K562 (cell line): Measurements from ENCODE around the gene KIAA0930. TPM values are rescaled to one million over a fixed set of nuclear protein-coding genes. Genes with fewer than 3 reads are reported as not detected.

Experiments
- ATAC-seq: fragments of 200-7000 bp; cut with Tn5 transposase; 3 replicates; pipeline ENCODE4 v1.9.1; 2020; ENCODE audit warnings: moderate library complexity
- BruUV-seq: library from RNA; stranded (reverse); fragments of 400-500 nt; replicated peaks from 2 replicates; lab custom pipeline; 2021; lab: Mats Ljungman, UMichigan
- CTCF ChIA-PET: fragments of 300-600 bp; formaldehyde crosslinking; extraction: SDS; loops from one replicate; lab custom pipeline; 2021; ENCODE audit warnings: low intra/inter-chr PET ratio; lab: Yijun Ruan, JAX
- POLR2A ChIA-PET: fragments of 300-600, 350-650 bp; sonication (Branson Sonifier 250); formaldehyde crosslinking; extraction: SDS; loops from one replicate; lab custom pipeline; 2021; ENCODE audit warnings: antibody characterized with exemption, inconsistent platforms; lab: Yijun Ruan, JAX
- DNase-seq, 4 experiments: peaks; one replicate each; pipeline versions ENCODE4 v3.0.0 to v3.0.0-alpha.2; 2011 to 2018; ENCODE audit warnings: low spot score in 3 of 4, mixed read lengths in 3 of 4; ENCODE audit errors: extremely low read depth in 1 of 4
- FAIRE-seq: peaks from 2 replicates; lab custom pipeline; 2011; peaks lifted over from hg19 to GRCh38; lab: Jason Lieb, UNC
- H2AFZ ChIP-seq: 2 replicates; pipeline ENCODE4 v1.6.0; 2011; ENCODE audit warnings: low read depth, low read length, control low read depth, inconsistent platforms
- H3K27ac ChIP-seq: fragments of 200-600 bp; 3 replicates; pipeline ENCODE4 v1.8.0; 2011; ENCODE audit warnings: low read depth, mild to moderate bottlenecking, control low read depth, inconsistent platforms, low read length, moderate library complexity, mixed read lengths; ENCODE audit errors: extremely low read depth
- H3K27me3 ChIP-seq, 2 experiments: fragments of 300-600 bp in 1 of 2; 2 replicates in 1 of 2; 3 replicates in 1 of 2; pipeline versions ENCODE4 v1.6.0 to v1.8.0; 2011; ENCODE audit warnings: inconsistent platforms in 2 of 2, low read length in 2 of 2, mild to moderate bottlenecking in 1 of 2, mixed read lengths in 1 of 2, moderate library complexity in 1 of 2; ENCODE audit not compliant: control insufficient read depth in 2 of 2, insufficient read depth in 2 of 2
- H3K36me3 ChIP-seq: fragments of 300-600 bp; 3 replicates; pipeline ENCODE4 v1.8.0; 2011; ENCODE audit warnings: mild to moderate bottlenecking, low read length, inconsistent platforms; ENCODE audit not compliant: control insufficient read depth, insufficient read depth
- H3K4me1 ChIP-seq, 2 experiments: fragments of 200-600 bp in 1 of 2; replicated peaks in 1 of 2; 2 replicates in 1 of 2; 3 replicates in 1 of 2; pipeline versions ENCODE4 v1.5.1 to v1.8.0; 2011; ENCODE audit warnings: inconsistent platforms in 2 of 2, low read length in 2 of 2, mild to moderate bottlenecking in 1 of 2, mixed read lengths in 1 of 2, moderate library complexity in 1 of 2; ENCODE audit not compliant: control insufficient read depth in 2 of 2, insufficient read depth in 2 of 2
- H3K4me2 ChIP-seq: 2 replicates; pipeline ENCODE4 v1.6.1; 2011; ENCODE audit warnings: low read length, control low read depth, inconsistent platforms, mixed read lengths; ENCODE audit not compliant: insufficient read depth
- H3K4me3 ChIP-seq: fragments of 200-600 bp; sonication (generic), shearing (Covaris generic); 2 replicates; pipeline ENCODE4 v1.5.1; 2016; ENCODE audit warnings: control low read depth, inconsistent platforms
- H3K79me2 ChIP-seq: fragments of 200-600 bp; 3 replicates; pipeline ENCODE4 v1.8.0; 2011; ENCODE audit warnings: low read length, inconsistent platforms; ENCODE audit not compliant: control insufficient read depth, insufficient read depth
- H3K9ac ChIP-seq, 2 experiments: 2 replicates each; pipeline versions ENCODE4 v1.6.0 to v1.6.1; 2011; ENCODE audit warnings: low read depth in 2 of 2, low read length in 2 of 2, control low read depth in 1 of 2, inconsistent platforms in 1 of 2, mild to moderate bottlenecking in 1 of 2, mixed read lengths in 1 of 2; ENCODE audit not compliant: insufficient read depth in 1 of 2
- H3K9me1 ChIP-seq: one replicate; pipeline ENCODE4 v1.6.0; 2011; ENCODE audit warnings: inconsistent platforms, mild to moderate bottlenecking, low read length, moderate library complexity; ENCODE audit not compliant: control insufficient read depth, insufficient read depth
- H3K9me3 ChIP-seq: replicated peaks from 2 replicates; pipeline ENCODE4 v1.5.1; 2011; ENCODE audit warnings: low read depth, low read length, inconsistent platforms; ENCODE audit not compliant: control insufficient read depth, insufficient read depth
- H4K20me1 ChIP-seq: replicated peaks from 2 replicates; pipeline ENCODE4 v1.6.1; 2011; ENCODE audit warnings: low read length, inconsistent platforms, mixed read lengths; ENCODE audit not compliant: control insufficient read depth, insufficient read depth
- BMI1 ChIP-seq: fragments of 150-350 bp; IDR thresholded peaks from 2 replicates; pipeline ENCODE4 v1.6.1; 2014; ENCODE audit warnings: low read length
- CBX8 ChIP-seq: fragments of 200-600 bp; sonication (generic); IDR thresholded peaks from 2 replicates; pipeline ENCODE4 v1.6.1; 2012; ENCODE audit warnings: borderline replicate concordance, mixed run types, low read depth, mild to moderate bottlenecking, moderate library complexity, mixed read lengths, low read length, control low read depth, inconsistent platforms; ENCODE audit not compliant: poor library complexity, severe bottlenecking; ENCODE audit errors: extremely low read depth
- GABPB2 ChIP-seq: fragments of 250-450 bp; sonication (Bioruptor Pico); conservative IDR thresholded peaks from 2 replicates; pipeline ENCODE4 v1.5.1; 2021; ENCODE audit warnings: mild to moderate bottlenecking
- GATA2 ChIP-seq: sonication (generic); formaldehyde crosslinking; IDR thresholded peaks from 2 replicates; pipeline ENCODE4 v1.4.0; 2020; ENCODE audit warnings: mild to moderate bottlenecking, missing genetic modification reagents
- HIVEP1 ChIP-seq: fragments of 250-450 bp; sonication (Bioruptor Pico); IDR thresholded peaks from 2 replicates; pipeline ENCODE4 v1.4.0; 2020; ENCODE audit warnings: mild to moderate bottlenecking
- MTA1 ChIP-seq: fragments of 450-650 bp; IDR thresholded peaks from 2 replicates; pipeline ENCODE4 v1.6.1; 2017; ENCODE audit warnings: borderline replicate concordance
- MYC ChIP-seq, 2 experiments: fragments of 250-450 bp in 1 of 2; sonication (Bioruptor Pico) in 1 of 2; IDR thresholded peaks; 2 replicates each; pipeline versions ENCODE4 v1.5.1 to v1.6.1; 2012 to 2021; ENCODE audit warnings: low read depth in 2 of 2, borderline replicate concordance in 1 of 2, improper control_type of control experiment in 1 of 2, low read length in 1 of 2, mild to moderate bottlenecking in 1 of 2, moderate library complexity in 1 of 2
- NELFE ChIP-seq: IDR thresholded peaks from 2 replicates; pipeline ENCODE4 v1.6.1; 2011; ENCODE audit warnings: mild to moderate bottlenecking; ENCODE audit not compliant: insufficient read depth, insufficient read length
- NFIC ChIP-seq: fragments of 450-650 bp; IDR thresholded peaks from 2 replicates; pipeline ENCODE4 v1.6.1; 2017; ENCODE audit warnings: mild to moderate bottlenecking, inconsistent platforms
- POLR2AphosphoS2 ChIP-seq: IDR thresholded peaks from 2 replicates; pipeline ENCODE4 v1.6.1; 2012; ENCODE audit warnings: low read length, improper control_type of control experiment
- RBM17 ChIP-seq: fragments of 200-400 bp; formaldehyde crosslinking; IDR thresholded peaks from 2 replicates; pipeline ENCODE4 v1.6.1; 2017; ENCODE audit warnings: low read depth, mild to moderate bottlenecking, low read length, borderline replicate concordance
- RBM34 ChIP-seq: fragments of 200-400 bp; formaldehyde crosslinking; IDR thresholded peaks from 2 replicates; pipeline ENCODE4 v1.6.1; 2018; ENCODE audit warnings: low read length, borderline replicate concordance; ENCODE audit not compliant: insufficient read depth
- ZC3H4 ChIP-seq: sonication (generic); formaldehyde crosslinking; IDR thresholded peaks from 2 replicates; pipeline ENCODE4 v1.9.0; 2021; ENCODE audit warnings: missing genetic modification reagents, borderline replicate concordance
- ZNF311 ChIP-seq: fragments of 250-450 bp; sonication (Bioruptor Pico); IDR thresholded peaks from 2 replicates; pipeline ENCODE4 v1.4.0; 2020; ENCODE audit warnings: mild to moderate bottlenecking, moderate library complexity
- ZNF696 ChIP-seq: fragments of 250-450 bp; sonication (Bioruptor Pico); conservative IDR thresholded peaks from 2 replicates; pipeline ENCODE4 v1.4.0; 2020; ENCODE audit warnings: mild to moderate bottlenecking, moderate library complexity
- WGBS: fragments of 100-300 bp; shearing (Covaris generic); methylation state at CpG from one replicate; pipeline ENCODE4 v1.1.6; 2016; ENCODE audit warnings: low coverage, mixed read lengths; ENCODE audit not compliant: insufficient coverage; ENCODE audit errors: missing lambda C conversion rate; 5-methylcytosine and 5-hydroxymethylcytosine counted together
- in situ Hi-C: fragments of 300-500 bp; cut with MboI; formaldehyde crosslinking; loops from 4 replicates; pipeline ENCODE4 v1.15.0; 2018; ENCODE audit warnings: inconsistent platforms, mixed read lengths
- intact Hi-C: fragments of 100-400 bp; cut with micrococcal nuclease; formaldehyde crosslinking; loops from 2 replicates; pipeline ENCODE4 v1.14.2; 2022
- polyA plus RNA-seq, 8 experiments: library from polyadenylated mRNA; depleted of rRNA in 4 of 8; stranded (reverse) in 5 of 8; unstranded in 3 of 8; fragments of >200 nt; fragmentation: Nextera tagmentation in 2 of 8; fragmentation: Illumina TruSeq in 1 of 8; extraction: Ambion mirVana in 2 of 8; extraction: Trizol in 1 of 8; gene quantifications; 2 replicates each; pipeline versions ENCODE4 v1.2.1 to v1.2.3, GENCODE V29; 2011 to 2014; ENCODE audit warnings: inconsistent platforms in 1 of 8, missing spikeins in 1 of 8
- total RNA-seq, 7 experiments: library from RNA; depleted of rRNA in 6 of 7; stranded (reverse); fragments of >200 nt in 6 of 7; fragmentation: Illumina TruSeq in 2 of 7; extraction: Trizol in 2 of 7; gene quantifications; 2 replicates each; pipeline versions ENCODE4 v1.2.1 to v1.2.3, GENCODE V29; 2011 to 2021; ENCODE audit warnings: low replicate concordance in 1 of 7
- TF ChIP-seq, protein P1 (sequence below): fragments of 450-650 bp; formaldehyde crosslinking; IDR thresholded peaks from 2 replicates; pipeline ENCODE4 v1.4.0; 2020; ENCODE audit warnings: mild to moderate bottlenecking
- TF ChIP-seq, protein P2 (sequence below): sonication (generic); formaldehyde crosslinking; IDR thresholded peaks from 2 replicates; pipeline ENCODE4 v1.9.0; 2022; ENCODE audit warnings: mild to moderate bottlenecking, missing genetic modification reagents
- TF ChIP-seq, protein P3 (sequence below), 2 experiments: IDR thresholded peaks in 1 of 2; conservative IDR thresholded peaks in 1 of 2; 2 replicates each; pipeline ENCODE4 v1.6.1; 2016; ENCODE audit warnings: low read depth in 2 of 2, mild to moderate bottlenecking in 1 of 2, missing compliant biosample characterization in 1 of 2, missing genetic modification characterization in 1 of 2, moderate library complexity in 1 of 2

Gene KIAA0930
- total and polyA plus RNA-seq, 9 of the 15 experiments (the other 6 are each of a cell fraction or from before 2014, with no cell fraction given): 0.24 to 12.1 (median 6.4) TPM

DNA sequence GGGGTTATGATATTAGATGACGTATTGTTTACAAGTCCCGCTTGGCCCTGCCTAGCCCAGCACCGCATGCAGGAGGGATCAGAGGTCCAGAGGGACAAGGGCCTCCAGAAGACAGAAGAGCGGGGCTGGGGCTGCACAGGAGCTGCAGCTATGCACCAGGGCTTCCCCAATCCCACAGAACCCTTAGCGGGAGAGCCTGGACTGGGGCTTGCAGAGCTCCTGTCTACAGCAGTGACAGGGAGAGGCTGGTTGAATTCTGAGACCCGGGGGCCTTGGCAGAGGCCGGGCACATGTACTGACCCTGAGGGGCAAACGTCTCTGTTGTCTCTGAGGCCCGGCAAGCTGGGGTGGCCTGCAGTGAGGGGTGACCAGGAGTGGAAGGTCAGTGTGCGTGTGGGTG is 6.9 kb downstream of the KIAA0930 start (continued):
- TF ChIP-seq RBM17: no peak
- no peak for TF ChIP-seq POLR2AphosphoS2
- no peak for TF ChIP-seq ZNF311 (CRISPR knock-in tag)
- TF ChIP-seq ZNF696 (CRISPR knock-in tag): no peak
- TF ChIP-seq BMI1: no peak
- no peak for TF ChIP-seq HIVEP1 (CRISPR knock-in tag)
- TF ChIP-seq, protein P1, sequence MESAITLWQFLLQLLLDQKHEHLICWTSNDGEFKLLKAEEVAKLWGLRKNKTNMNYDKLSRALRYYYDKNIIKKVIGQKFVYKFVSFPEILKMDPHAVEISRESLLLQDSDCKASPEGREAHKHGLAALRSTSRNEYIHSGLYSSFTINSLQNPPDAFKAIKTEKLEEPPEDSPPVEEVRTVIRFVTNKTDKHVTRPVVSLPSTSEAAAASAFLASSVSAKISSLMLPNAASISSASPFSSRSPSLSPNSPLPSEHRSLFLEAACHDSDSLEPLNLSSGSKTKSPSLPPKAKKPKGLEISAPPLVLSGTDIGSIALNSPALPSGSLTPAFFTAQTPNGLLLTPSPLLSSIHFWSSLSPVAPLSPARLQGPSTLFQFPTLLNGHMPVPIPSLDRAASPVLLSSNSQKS: no peak

DNA sequence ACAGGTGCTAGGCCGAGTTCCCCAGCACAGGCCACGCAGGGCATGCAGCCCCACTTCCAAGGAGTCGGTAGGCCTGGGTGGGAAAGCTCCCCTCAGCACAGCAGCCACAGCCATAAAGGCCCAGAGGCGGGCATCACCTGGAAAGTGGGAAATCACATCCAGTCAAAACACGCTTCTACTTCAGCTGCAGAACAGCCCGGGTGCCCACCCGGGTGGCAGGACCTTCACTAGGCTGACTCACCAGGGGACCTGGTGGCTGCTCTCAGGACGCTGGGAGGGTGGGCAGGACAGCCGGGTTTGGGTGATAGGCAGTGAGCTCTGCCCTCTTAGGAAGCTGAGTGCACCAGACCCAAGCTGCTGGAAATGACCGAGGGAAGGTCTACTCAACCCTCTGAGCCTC is 7.3 kb downstream of the KIAA0930 start:
- ChIA-PET CTCF (no interaction called here), POLR2A (interaction anchor here (0.6 to 1.0 kb wide), 2 partner anchors 21 to 209 kb away, joined by 3 read pairs; no protein-coding TSS in a partner anchor)
- Histone ChIP-seq H3K27ac (no peak overlapping the region), H3K79me2 (no peaks in the 10 kb centered on the region), H4K20me1 (peaks cover 6% of the 10 kb centered on the region; the same call in 1 of the 2 replicates), H3K4me2 (no peak overlapping the region), H3K9me3 (no peaks in the 10 kb centered on the region), H3K36me3 (no peaks in the 10 kb centered on the region), H2AFZ (no peak overlapping the region), H3K4me1 (no peaks in the 10 kb centered on the region; a peak in 1 of 5 replicates), H3K9ac (no peak overlapping the region; a peak in 1 of 4 replicates), H3K27me3 (no peaks in the 10 kb centered on the region; a peak in 1 of 5 replicates), H3K9me1 (no peaks in the 10 kb centered on the region), H3K4me3 (no peak overlapping the region)
- intact Hi-C loops (no loop called here), in situ Hi-C loops (loop anchor here (25.0 kb wide), 1 partner anchor 421 kb away; no protein-coding TSS in a partner anchor)
- DNase-seq: no peak
- no TSS peak for BruUV-seq
- no peak for FAIRE-seq
- ATAC-seq: no peak
- WGBS: 43% methylated on average over 3 of the region's 10 CpGs
- TF ChIP-seq NELFE: no peak
- TF ChIP-seq CBX8: no peak
- TF ChIP-seq GABPB2: no peak
- TF ChIP-seq ZC3H4 (CRISPR knock-in tag): no peak
- TF ChIP-seq GATA2 (CRISPR knock-in tag): no peak
- TF ChIP-seq MYC (IDR thresholded peaks at IDR 0.05; ENCODE audit: low read depth, low read length): no peak
- TF ChIP-seq MYC (CRISPR knock-in tag; IDR thresholded peaks at IDR 0.05; ENCODE audit: borderline replicate concordance, low read depth): no peak
- TF ChIP-seq NFIC: no peak
- TF ChIP-seq, protein P2, sequence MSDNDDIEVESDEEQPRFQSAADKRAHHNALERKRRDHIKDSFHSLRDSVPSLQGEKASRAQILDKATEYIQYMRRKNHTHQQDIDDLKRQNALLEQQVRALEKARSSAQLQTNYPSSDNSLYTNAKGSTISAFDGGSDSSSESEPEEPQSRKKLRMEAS (CRISPR knock-in tag): no peak
- no peak for TF ChIP-seq MTA1
- TF ChIP-seq, protein P3, sequence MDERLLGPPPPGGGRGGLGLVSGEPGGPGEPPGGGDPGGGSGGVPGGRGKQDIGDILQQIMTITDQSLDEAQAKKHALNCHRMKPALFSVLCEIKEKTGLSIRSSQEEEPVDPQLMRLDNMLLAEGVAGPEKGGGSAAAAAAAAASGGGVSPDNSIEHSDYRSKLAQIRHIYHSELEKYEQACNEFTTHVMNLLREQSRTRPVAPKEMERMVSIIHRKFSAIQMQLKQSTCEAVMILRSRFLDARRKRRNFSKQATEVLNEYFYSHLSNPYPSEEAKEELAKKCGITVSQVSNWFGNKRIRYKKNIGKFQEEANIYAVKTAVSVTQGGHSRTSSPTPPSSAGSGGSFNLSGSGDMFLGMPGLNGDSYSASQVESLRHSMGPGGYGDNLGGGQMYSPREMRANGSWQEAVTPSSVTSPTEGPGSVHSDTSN (CRISPR knock-in tag; IDR thresholded peaks at IDR 0.05; ENCODE audit: low read depth): no peak
- TF ChIP-seq, protein P3 (tag; conservative IDR thresholded peaks at IDR 0.05; ENCODE audit: low read depth): no peak
- TF ChIP-seq RBM34: no peak
